HL-60 (cell line): ENCODE measurements around the gene SUV39H2.

Experiments
- DNase-seq, 2 experiments: peaks; one replicate each; pipeline ENCODE4 v3.0.0-alpha.2; 2010 to 2020; ENCODE audit warnings: low read depth in 1 of 2, low spot score in 1 of 2
- H3K27ac ChIP-seq: fragments of 250-450 bp; sonication (Bioruptor Pico); replicated peaks from 2 replicates; pipeline ENCODE4 v1.5.1; 2020; ENCODE audit warnings: mild to moderate bottlenecking, moderate library complexity
- H3K27me3 ChIP-seq: fragments of 250-450 bp; sonication (Bioruptor Pico); 2 replicates; pipeline ENCODE4 v1.5.1; 2021; ENCODE audit warnings: mild to moderate bottlenecking, moderate library complexity; ENCODE audit not compliant: insufficient read depth, poor library complexity, severe bottlenecking
- H3K4me3 ChIP-seq: replicated peaks from 2 replicates; pipeline ENCODE4 v1.5.1; 2011; ENCODE audit warnings: mild to moderate bottlenecking, control low read depth, low read length; ENCODE audit not compliant: insufficient read depth
- GABPA ChIP-seq: IDR thresholded peaks from 2 replicates; pipeline ENCODE4 v1.6.1; 2012; ENCODE audit warnings: low read depth
- POLR2AphosphoS5 ChIP-seq: IDR thresholded peaks from 2 replicates; pipeline ENCODE4 v1.6.1; 2012; ENCODE audit warnings: low read depth
- REST ChIP-seq: IDR thresholded peaks from 2 replicates; pipeline ENCODE4 v1.6.1; 2012; ENCODE audit warnings: low read depth; ENCODE audit not compliant: insufficient replicate concordance
- SPI1 ChIP-seq: IDR thresholded peaks from 2 replicates; pipeline ENCODE4 v1.6.1; 2012; ENCODE audit warnings: low read depth, mild to moderate bottlenecking, borderline replicate concordance
- long read RNA-seq: library from polyadenylated mRNA; unstranded; transcript quantifications from one replicate; pipeline ENCODE4 v2.0.0, GENCODE V29; 2020
- TF ChIP-seq, protein P1 (sequence below): IDR thresholded peaks from one replicate; pipeline ENCODE4 v1.5.1; 2011; ENCODE audit warnings: low read length, control low read depth, inconsistent platforms; ENCODE audit not compliant: insufficient read depth

The SUV39H2 gene, protein sequence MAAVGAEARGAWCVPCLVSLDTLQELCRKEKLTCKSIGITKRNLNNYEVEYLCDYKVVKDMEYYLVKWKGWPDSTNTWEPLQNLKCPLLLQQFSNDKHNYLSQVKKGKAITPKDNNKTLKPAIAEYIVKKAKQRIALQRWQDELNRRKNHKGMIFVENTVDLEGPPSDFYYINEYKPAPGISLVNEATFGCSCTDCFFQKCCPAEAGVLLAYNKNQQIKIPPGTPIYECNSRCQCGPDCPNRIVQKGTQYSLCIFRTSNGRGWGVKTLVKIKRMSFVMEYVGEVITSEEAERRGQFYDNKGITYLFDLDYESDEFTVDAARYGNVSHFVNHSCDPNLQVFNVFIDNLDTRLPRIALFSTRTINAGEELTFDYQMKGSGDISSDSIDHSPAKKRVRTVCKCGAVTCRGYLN
- long read RNA-seq, transcript SUV39H2-205 (5 exons, 2,959 nt), result major isoform, 60 of 113 reads
- long read RNA-seq, transcript SUV39H2-202 (6 exons, 1,233 nt), result minor isoform, 22 of 113 reads
- long read RNA-seq, partial matches to known transcripts, result 8 of 113 reads
- long read RNA-seq, other reads (novel, unspliced or antisense), result 20 of 113 reads

DNA sequence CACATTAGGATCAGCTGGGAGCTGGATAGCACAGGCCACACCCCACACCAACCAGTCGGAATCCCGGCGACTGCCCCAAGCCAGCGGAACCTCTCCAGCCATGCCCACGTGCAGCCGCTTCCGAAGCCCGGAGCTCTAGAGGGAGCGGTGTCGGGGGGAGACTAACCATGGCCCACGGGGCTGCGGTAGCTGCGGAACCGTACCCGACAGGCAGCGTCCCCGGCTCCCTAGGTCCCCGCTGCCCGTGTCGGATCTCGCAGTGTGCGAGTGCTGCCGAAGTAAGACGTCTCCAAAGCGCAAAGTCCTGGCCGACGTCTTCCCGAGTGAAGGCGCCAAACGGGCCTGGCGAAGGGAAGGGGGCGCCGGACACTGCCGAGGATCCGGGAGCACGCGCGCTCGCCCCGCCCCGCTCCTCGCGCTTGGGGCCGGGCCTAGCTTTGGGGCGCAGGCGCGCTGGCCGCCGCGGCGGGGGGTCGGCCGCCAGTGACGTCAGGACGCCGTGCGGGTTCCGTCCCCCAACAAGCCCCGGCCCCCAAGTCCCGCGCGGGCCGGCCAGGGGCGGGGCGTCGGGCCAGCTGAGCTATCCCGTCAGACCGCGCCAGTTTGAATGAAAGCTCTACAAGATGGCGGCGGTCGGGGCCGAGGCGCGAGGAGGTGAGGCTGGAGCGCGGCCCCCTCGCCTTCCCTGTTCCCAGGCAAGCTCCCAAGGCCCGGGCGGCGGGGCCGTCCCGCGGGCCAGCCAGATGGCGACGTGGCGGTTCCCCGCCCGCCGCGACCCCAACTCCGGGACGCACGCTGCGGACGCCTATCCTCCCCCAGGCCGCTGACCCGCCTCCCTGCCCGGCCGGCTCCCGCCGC lies at the start of gene SUV39H2:
SUV39H2 (plus strand) TSS at position 601 of the 858 bp plus-strand sequence; CDS start at position 624, 23 bp downstream.
- H3K4me3 ChIP-seq, result peak within 1 kb of the TSS; percentile 76
- TF ChIP-seq POLR2AphosphoS5 (peak; percentile 39), SPI1 (no peak), GABPA (no peak), REST (no peak)
- TF ChIP-seq, protein P1, sequence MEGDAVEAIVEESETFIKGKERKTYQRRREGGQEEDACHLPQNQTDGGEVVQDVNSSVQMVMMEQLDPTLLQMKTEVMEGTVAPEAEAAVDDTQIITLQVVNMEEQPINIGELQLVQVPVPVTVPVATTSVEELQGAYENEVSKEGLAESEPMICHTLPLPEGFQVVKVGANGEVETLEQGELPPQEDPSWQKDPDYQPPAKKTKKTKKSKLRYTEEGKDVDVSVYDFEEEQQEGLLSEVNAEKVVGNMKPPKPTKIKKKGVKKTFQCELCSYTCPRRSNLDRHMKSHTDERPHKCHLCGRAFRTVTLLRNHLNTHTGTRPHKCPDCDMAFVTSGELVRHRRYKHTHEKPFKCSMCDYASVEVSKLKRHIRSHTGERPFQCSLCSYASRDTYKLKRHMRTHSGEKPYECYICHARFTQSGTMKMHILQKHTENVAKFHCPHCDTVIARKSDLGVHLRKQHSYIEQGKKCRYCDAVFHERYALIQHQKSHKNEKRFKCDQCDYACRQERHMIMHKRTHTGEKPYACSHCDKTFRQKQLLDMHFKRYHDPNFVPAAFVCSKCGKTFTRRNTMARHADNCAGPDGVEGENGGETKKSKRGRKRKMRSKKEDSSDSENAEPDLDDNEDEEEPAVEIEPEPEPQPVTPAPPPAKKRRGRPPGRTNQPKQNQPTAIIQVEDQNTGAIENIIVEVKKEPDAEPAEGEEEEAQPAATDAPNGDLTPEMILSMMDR, result no peak
- H3K27ac ChIP-seq, result peak within 1 kb of the TSS; percentile 90
- peak; percentile 62 to 84 for DNase-seq
- no peaks in the 10 kb centered on the region for H3K27me3 ChIP-seq

DNA sequence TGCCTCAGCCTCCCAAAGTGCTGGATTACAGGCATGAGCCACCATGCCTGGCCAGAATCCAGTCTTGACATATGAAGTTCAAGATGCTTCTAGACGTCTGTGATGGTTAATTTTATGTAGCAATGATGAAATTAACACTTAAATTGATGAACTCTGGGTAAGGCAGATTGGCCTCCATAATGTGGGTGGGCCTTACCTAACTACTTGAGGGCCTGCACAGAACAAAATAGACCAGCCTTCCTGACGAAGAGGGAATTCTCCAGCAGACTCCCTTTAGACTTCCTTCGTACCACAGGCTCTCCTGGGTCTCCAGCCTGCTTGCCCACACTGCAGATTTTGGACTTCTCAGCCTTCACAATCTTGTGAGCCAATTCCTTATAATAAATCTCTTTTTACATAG lies 45.6 kb upstream of the SUV39H2 start:
- DNase-seq, result no peak
- Histone ChIP-seq H3K27me3 (no peaks in the 10 kb centered on the region), H3K4me3 (no peak overlapping the region), H3K27ac (no peak overlapping the region)
- TF ChIP-seq, protein P1, result no peak
- TF ChIP-seq POLR2AphosphoS5 (no peak), REST (no peak), SPI1 (no peak), GABPA (no peak)

DNA sequence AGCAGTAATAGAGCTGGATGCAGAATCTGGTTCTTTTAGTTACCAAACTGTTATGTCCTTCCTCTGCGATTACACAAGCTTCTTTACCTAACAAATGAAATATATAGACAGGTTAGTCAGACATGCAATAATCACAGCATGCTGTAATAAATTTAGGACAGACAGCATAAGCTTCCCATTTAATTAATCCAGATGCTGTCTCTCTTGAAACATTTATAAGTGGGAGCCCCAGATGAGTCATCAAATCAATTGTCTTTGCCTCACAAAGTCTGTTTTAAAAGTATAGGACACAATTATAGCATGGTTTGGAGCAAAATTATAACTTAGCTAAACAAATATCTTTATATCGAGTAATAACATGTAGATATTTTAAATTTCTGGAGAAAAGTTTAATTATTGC lies 42.5 kb upstream of the SUV39H2 start:
- Histone ChIP-seq H3K4me3 (no peak overlapping the region), H3K27me3 (no peaks in the 10 kb centered on the region), H3K27ac (no peak overlapping the region)
- DNase-seq, result no peak
- TF ChIP-seq, protein P1, result no peak
- no peak for TF ChIP-seq POLR2AphosphoS5
- TF ChIP-seq GABPA, result no peak
- TF ChIP-seq SPI1, result no peak
- TF ChIP-seq REST, result no peak
